CD4-positive, alpha-beta T cell treated with Interferon alpha-2 for 1 hour (primary cell): Measurements from ENCODE around the gene RANBP3.

Experiments used
- DNase-seq, 2 donors: peaks; one replicate each; pipeline ENCODE4 v3.0.0-alpha.2; 2020 to 2022

RANBP3 gene

GRCh38 chr19:5948752-5949564 is 29.0 kb downstream of the RANBP3 start:
- peak in 1 of 2 donors; percentile 39 for DNase-seq

GRCh38 chr19:5947435-5947834 is 30.5 kb downstream of the RANBP3 start:
- peak in 1 of 2 donors; percentile 42 for DNase-seq

DNA sequence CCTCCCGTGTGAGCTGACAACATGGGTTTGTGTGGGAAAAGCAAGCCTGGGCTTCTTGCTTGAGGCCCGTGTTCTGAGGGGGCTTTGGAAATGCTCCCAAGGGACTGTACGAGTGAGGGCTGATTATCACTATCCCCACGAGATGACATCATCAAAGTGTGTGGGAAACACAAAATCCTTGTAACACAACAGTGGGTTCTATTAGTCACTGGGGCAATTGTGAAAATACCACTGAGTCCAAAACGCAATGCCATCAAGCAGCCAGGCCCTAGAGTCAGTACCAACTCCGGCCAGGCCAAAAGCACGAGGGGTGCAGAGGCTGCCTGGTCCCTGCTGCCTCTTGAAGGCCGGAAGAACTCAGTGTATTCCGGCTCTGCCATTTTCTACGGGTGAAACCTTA is 34.3 kb downstream of the RANBP3 start:
- DNase-seq = no peak

- no peak for DNase-seq
These were observed 34.9 kb downstream of the RANBP3 start for GRCh38 chr19:5943045-5943444.

- DNase-seq = no peak
These were observed 36.3 kb downstream of the RANBP3 start for GRCh38 chr19:5941673-5942072.

- DNase-seq = no peak
These were observed 37.4 kb downstream of the RANBP3 start for GRCh38 chr19:5940260-5941208.

DNA sequence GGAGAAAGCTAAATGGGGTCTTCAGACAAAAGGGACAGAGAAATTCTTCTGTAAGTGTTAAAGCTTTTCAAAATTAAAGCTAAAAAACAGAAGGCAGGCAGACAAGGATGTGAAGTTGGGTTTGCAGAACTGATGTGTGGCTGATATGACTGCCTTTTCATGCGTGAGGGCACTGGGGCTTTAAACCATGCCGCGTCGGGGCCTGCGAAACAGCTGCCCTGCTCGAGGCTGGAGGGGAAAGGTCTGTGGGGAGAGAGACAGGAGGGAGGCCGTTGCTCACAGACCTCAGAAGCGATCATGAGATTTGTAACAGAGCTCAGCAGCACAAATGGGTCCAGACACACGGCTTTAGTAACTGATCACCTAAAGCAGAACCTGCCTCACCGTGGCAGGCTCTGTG is 40.4 kb downstream of the RANBP3 start:
- DNase-seq = no peak

- DNase-seq = no peak
These were observed 41.7 kb downstream of the RANBP3 start for GRCh38 chr19:5936292-5936592.

DNA sequence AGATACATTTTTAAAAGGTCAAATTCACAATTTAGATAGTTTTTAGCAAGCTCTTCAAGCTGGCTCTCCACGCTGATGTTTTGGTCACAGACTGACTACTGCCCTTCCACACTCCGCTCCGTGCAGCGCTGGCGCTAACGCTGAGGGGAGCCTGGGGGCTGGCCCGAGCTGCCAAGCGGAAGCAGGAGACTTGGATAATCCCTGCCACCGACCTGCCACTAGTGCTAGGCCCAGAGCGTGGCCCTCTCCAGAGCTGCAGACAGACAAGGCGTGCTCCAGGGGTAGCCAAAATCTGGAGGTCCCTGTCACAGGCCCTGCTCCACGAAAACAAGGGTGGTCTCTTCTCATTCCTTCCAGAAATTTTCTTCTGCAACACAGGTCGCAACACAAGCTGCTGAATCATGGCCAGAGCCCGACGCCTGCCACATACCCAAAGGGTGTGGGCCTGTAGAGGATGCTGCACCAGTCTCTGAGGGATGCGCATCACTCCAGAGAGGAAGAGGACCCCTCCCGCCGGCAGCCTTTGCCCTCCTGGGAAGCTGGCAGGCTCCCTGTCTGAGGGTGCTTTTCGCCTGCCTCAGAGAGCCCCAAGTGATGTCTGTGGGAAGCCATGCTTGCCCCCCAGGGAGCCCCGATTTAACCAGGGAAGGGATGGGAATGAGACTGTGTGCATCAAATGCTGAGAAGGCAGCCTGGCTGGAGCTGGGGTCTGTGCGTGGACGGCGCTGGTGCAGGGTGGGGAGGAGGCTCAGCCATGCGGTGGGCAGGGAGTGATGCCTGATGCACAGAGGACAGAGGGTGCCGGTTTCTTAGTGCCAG is 42.3 kb downstream of the RANBP3 start:
- no peak for DNase-seq

DNA sequence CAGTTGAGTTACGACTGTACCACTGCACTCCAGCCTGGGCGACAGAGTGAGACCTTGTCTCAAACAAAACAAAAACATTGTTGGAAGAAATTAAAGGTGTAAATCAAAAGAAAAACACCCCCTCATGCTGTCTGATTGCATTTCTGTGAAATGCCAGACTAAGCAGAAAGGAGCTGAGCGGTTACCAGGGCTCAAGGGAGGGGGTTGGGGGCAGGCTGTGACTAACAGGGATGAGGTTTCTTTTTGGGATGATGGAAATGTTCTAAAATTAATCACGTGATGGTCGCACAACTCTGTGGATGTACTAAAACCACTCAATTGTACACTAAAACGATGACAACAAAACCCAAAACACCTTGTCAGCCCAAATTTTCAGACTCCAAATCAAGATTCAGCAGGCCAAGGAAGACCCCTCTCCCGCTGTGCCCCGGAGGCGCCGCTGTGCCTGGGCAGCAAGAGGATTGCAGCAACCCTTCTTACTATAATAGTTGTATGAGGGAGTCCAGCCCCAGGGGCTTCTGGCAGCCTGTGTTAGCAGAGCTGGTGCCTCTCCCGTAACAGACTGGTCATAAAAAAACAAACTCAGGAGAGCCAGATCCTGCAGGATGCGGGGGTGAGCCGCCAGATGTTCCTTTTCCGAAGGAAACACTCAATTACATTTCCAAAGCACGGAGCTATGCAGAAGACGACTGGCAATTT is 43.0 kb downstream of the RANBP3 start:
- DNase-seq = no peak

DNA sequence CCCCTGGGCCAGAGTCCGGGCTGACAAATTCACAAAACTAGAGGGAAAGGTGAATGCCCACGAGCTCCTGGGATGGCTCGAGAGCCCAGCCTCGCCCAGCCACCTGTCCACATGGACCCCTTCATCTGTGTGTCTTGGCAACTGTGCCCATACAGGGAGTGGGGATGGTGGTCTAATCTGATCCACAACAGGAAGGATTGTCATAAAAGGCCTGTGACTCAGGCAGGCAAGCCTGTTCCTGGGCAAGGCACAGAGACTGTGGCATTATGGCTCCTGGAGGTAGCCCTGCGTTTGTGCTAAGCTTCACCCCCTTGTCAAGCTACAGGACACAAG is 43.9 kb downstream of the RANBP3 start:
- DNase-seq = no peak

GRCh38 chr19:5933391-5934068 is 44.4 kb downstream of the RANBP3 start:
- DNase-seq = no peak

DNA sequence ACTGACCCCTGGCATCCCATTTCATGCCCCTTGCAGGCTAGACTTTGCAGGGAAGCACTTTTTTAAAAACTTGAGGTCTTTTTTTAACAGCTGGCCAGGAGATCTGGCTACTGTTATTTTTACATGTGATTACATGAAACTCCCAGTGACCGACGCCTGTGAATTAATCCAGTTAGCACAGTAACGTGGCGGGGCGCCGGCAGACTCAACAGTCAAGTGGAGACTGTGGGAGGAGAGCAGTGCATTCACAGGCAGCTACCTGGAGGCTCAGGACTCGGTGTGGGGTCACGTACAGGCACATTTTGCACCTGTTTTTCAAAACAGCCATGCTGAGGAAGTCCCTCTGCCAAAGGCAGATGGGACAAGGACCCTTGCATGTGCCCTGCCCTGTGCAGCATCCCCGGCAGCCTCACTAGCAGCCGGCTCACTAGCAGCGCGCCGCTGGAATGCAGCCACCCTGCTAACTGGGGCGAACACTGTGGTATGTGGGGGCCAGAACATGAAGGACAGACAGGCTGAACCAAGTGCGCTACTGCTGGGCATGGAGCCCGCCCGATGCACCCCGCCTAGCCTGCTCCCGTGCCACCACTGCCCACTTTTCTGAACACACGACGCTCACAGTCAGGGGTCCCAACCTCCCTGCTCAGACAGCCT is 45.2 kb downstream of the RANBP3 start:
- DNase-seq = no peak

DNA sequence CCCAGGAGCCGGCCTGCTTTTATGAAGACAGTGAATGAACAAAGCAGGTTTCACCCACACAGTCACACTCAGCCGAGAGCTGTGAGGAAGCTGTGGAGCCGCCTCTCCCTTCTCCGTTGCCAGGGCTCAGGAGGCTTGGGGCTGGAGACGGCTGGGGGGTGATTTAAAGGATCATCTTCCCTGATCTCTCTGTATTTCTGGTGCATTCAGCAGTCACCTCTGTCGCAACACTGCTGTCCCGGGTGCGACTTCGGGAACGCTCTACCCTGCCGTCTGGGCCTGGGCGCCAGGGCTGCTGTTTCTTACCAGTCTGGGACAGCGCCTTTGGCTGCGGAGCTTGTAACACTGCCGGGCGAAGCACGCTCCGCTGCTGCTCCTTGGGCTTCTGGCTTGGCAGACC is 45.8 kb downstream of the RANBP3 start:
- no peak for DNase-seq

DNA sequence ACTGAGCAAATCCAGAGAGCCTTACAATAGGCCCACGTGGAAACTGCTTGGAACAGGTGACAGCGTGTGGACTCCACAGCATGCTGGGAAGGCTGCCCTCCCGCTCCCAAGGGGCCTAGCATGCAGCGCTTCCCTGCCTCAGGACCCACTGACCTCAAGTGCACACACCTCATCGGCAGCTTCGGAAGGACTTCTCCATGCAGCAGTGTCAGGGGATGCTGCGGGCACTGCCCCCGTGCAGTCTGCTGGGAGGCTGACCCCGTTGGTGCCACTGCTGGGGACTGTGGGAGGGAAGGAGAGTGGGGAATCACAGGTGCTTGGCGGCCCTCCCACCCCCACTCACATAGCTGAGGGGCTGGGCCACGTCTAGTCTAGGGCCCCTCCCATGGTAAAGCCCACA is 46.7 kb downstream of the RANBP3 start:
- DNase-seq = no peak

GRCh38 chr19:5929625-5930024 is 48.3 kb downstream of the RANBP3 start:
- no peak for DNase-seq

- no peak for DNase-seq
These were observed 48.8 kb downstream of the RANBP3 start for GRCh38 chr19:5929179-5929578.

DNA sequence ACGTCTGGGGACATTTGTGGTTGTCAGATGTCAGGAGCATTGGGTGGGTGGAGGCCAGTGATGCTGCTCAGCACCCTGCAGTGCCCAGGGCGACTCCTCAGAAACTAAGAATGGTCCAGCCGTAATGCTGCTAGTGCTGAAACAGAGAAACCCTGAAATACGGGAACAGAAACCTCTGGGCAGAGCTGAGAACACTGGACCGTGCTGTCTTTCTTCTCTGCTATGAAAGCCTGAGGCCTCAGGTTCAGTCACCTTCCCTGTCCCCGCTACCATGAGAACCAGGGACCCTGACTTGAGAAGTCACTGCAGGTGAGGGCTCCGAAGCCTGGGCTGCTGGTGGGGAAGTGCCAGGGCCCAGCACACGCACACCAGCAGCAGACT is 50.5 kb downstream of the RANBP3 start:
- DNase-seq = no peak

DNA sequence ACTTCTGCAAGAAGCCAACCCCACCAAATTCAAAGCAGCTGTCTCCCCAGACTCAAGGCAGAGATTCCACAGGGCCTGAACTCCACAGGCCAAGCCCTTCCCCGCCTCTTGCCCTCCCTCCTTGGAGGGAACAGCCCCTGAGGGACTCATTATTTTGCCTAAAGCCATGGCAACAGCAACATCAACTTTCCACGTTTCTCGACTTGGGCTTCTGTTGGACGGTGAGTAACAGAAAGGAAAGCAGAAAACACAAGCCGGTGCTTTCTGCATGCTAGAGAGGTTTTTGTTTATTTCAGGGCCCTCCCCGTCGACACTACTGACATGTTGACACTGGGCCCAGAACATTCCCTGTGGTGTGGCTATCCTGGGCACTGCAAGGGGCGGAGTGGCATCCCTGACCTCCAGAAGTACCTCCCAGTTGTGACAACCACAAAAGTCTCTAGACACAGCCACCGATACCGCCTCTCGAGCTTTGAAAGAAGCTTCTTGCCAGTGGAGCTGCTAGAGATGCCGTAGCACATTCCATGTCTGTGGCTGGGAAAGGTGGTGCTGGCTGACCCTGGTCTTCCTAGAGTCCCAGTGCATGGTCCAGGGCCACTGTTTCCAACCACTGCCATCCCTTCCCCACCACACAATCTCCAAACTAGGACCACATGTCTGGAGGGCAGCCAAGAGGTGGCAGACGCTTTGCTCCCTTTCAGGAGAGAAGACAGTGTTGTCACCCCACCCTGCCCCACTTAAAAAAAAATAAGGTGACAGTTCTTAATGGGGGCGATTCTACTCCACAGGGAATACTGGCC is 51.1 kb downstream of the RANBP3 start:
- DNase-seq = no peak

GRCh38 chr19:5925830-5926427 is 52.0 kb downstream of the RANBP3 start:
- DNase-seq = no peak
